Bronchial smooth muscle cell (primary cell): ENCODE results near the gene TEX28. TPM values are rescaled to one million over a fixed set of nuclear protein-coding genes. Genes with fewer than 3 reads are reported as not detected.

Source experiments
- total RNA-seq: library from RNA; depleted of rRNA; stranded (reverse); fragments of >200 nt; gene quantifications from 2 replicates; pipeline ENCODE4 v1.2.1, GENCODE V29; 2014

Gene TEX28, protein sequence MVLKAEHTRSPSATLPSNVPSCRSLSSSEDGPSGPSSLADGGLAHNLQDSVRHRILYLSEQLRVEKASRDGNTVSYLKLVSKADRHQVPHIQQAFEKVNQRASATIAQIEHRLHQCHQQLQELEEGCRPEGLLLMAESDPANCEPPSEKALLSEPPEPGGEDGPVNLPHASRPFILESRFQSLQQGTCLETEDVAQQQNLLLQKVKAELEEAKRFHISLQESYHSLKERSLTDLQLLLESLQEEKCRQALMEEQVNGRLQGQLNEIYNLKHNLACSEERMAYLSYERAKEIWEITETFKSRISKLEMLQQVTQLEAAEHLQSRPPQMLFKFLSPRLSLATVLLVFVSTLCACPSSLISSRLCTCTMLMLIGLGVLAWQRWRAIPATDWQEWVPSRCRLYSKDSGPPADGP
- total RNA-seq = not detected in 2 replicates

DNA sequence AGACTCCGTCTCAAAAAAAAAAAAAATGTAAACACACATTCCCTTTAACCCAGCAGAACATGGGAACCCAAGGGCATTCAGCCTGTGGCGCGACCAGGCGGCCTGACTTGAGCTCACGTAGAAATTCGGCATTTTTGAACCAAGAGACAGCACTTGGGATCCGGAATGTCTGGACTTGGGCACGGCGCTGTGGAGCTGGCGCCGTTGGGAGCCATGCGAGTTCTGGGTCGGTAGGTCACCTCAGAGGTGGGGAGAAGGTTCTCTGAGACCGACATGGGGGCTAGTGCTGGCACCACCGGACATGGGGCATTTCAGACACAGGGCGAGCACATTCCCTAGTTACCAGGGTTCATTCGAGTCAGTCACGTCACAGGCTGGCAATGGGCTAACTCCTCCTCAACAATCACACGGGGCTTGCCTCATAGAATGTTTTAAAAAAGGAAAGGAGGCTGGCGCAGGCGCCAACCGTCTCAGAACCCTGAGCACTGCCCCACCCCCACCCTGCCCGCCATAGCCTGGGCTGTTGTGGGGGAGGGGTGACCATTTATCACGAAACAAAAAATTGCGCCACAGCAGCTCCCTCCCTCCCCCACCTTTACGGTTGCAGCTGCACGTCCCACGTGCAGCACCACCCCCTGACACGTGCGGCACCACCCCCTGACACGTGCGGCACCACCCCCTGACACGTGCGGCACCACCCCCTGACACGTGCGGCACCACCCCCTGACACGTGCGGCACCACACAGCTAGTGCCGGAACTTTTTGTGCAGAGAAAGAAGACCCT is at the start of gene TEX28:
TSS of gene TEX28 (minus strand) at position 334 of the 784 bp plus-strand sequence. CDS start 3,007 bp downstream, outside the sequence.

DNA sequence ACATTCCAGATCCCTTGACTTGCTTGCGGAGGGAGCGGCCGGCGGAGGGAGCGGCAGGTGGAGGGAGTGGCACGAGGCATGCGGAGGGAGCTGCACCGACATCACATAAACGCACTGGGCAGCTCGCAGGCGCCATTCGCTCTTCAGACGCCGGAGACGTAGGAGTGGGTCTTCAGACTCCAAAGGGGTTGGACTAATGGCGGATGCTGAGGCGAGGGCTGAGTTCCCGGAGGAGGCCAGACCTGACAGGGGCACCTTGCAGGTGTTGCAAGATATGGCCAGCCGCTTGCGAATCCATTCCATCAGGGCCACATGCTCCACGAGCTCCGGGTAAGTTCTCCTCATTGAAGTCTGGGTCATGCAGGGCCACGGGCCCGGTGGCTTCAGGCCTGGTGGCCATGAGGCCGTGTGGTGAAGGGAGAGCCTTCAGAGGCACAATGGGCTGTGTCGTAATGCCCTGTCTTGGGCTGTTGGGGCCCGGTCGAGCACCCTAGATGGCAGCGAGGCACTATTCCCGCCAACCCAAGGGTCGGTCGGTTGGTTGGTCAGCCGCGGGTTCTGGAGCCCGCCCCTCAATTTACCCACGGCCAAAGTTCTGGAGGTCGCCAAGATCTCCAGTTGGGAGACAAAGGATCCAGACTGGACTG is 863 bp upstream of the TEX28 start, which contains the start of gene TKTL1:
TSS of gene TKTL1 (plus strand) at position 132 of the 647 bp plus-strand sequence. CDS start at position 197, 65 bp downstream.

DNA sequence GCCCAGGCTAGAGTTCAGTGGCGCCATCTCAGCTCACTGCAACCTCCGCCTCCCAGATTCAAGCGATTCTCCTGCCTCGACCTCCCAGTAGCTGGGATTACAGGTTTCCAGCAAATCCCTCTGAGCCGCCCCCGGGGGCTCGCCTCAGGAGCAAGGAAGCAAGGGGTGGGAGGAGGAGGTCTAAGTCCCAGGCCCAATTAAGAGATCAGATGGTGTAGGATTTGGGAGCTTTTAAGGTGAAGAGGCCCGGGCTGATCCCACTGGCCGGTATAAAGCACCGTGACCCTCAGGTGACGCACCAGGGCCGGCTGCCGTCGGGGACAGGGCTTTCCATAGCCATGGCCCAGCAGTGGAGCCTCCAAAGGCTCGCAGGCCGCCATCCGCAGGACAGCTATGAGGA is 37.6 kb downstream of the TEX28 start, which contains the start of gene OPN1MW3:
TSS of gene OPN1MW3 (plus strand) at position 301 of the 400 bp plus-strand sequence. CDS start at position 339, 38 bp downstream.

Other genes with a start within 250 kb of the TEX28 start
- gene MECP2, start 197.4 kb downstream of the TEX28 start, total RNA-seq = 13.1 and 15.4 TPM in 2 replicates
- gene OPN1LW, start 150.9 kb downstream of the TEX28 start, total RNA-seq = not detected in 2 replicates
- gene OPN1MW, start 112.5 kb downstream of the TEX28 start, total RNA-seq = not detected in 2 replicates
- gene OPN1MW2, start 75.4 kb downstream of the TEX28 start, total RNA-seq = not detected in 2 replicates
- not detected in 2 replicates for gene OPN1MW3, start 37.5 kb downstream of the TEX28 start, total RNA-seq
- not detected in 2 replicates for gene TKTL1, start 671 bp upstream of the TEX28 start, total RNA-seq
- gene FLNA, start 79.5 kb upstream of the TEX28 start, total RNA-seq = 1,283 and 1,391 TPM in 2 replicates
- 17.9 and 20.0 TPM in 2 replicates for gene EMD, start 84.2 kb upstream of the TEX28 start, total RNA-seq
- gene RPL10, start 103.3 kb upstream of the TEX28 start, total RNA-seq = 1,700 and 2,148 TPM in 2 replicates
- 48.6 and 76.1 TPM in 2 replicates for gene DNASE1L1, start 114.1 kb upstream of the TEX28 start, total RNA-seq
- 12.3 and 18.9 TPM in 2 replicates for gene TAFAZZIN, start 116.4 kb upstream of the TEX28 start, total RNA-seq
- 44.9 and 46.7 TPM in 2 replicates for gene ATP6AP1, start 133.6 kb upstream of the TEX28 start, total RNA-seq
- 86.7 and 124 TPM in 2 replicates for gene GDI1, start 142.0 kb upstream of the TEX28 start, total RNA-seq
- 118 and 128 TPM in 2 replicates for gene FAM50A, start 149.0 kb upstream of the TEX28 start, total RNA-seq
- 9.1 and 16.4 TPM in 2 replicates for gene PLXNA3, start 163.2 kb upstream of the TEX28 start, total RNA-seq
- gene LAGE3, start 184.2 kb upstream of the TEX28 start, total RNA-seq = 18.7 and 23.3 TPM in 2 replicates
- 31.4 and 32.2 TPM in 2 replicates for gene UBL4A, start 191.5 kb upstream of the TEX28 start, total RNA-seq
- gene SLC10A3, start 195.5 kb upstream of the TEX28 start, total RNA-seq = 9.5 and 11.3 TPM in 2 replicates
- gene FAM3A, start 221.1 kb upstream of the TEX28 start, total RNA-seq = 24.6 and 34.3 TPM in 2 replicates